ENCODE measurements around the gene BTN1A1. TPM values are rescaled to one million over a fixed set of nuclear protein-coding genes. Genes with fewer than 3 reads are reported as not detected.

Gene BTN1A1
- polyA plus RNA-seq, 2 of the 4 experiments (the other 2 are of a cell fraction): not detected

- H3K27ac ChIP-seq: no peak overlapping the region
- no peaks in the 10 kb centered on the region for H3K9me3 ChIP-seq
- 95% methylated on average over 1 of the region's 1 CpG for WGBS (ENCODE audit: missing lambda C conversion rate)
- no peak overlapping the region for H3K4me3 ChIP-seq
- ChIA-PET CTCF (no interaction called here), POLR2A (no interaction called here)
- DNase-seq (ENCODE audit: low read depth in 1 of 2, low spot score in 1 of 2) (no peak), ATAC-seq (no peak), FAIRE-seq (no peak)
- no peaks in the 10 kb centered on the region for H3K4me1 ChIP-seq
- TF ChIP-seq PHF8 (IDR thresholded peaks at IDR 0.05; ENCODE audit: borderline replicate concordance, low read depth) (no peak), EP300 (IDR thresholded peaks at IDR 0.05) (no peak), CBX8 (IDR thresholded peaks at IDR 0.05) (no peak), ZC3H11A (IDR thresholded peaks at IDR 0.05) (no peak), HMGXB4 (CRISPR knock-in tag; IDR thresholded peaks at IDR 0.05; ENCODE audit: borderline replicate concordance) (no peak), ESRRA (IDR thresholded peaks at IDR 0.05; ENCODE audit: borderline replicate concordance, low read length) (no peak), CBX2 (IDR thresholded peaks at IDR 0.05; ENCODE audit: borderline replicate concordance, low read depth) (no peak), EHF (CRISPR knock-in tag; IDR thresholded peaks at IDR 0.05) (no peak)
- no peak overlapping the region for H3K4me2 ChIP-seq
These were observed 12.6 kb upstream of the BTN1A1 start for GRCh38 chr6:26487466-26487865.

DNA sequence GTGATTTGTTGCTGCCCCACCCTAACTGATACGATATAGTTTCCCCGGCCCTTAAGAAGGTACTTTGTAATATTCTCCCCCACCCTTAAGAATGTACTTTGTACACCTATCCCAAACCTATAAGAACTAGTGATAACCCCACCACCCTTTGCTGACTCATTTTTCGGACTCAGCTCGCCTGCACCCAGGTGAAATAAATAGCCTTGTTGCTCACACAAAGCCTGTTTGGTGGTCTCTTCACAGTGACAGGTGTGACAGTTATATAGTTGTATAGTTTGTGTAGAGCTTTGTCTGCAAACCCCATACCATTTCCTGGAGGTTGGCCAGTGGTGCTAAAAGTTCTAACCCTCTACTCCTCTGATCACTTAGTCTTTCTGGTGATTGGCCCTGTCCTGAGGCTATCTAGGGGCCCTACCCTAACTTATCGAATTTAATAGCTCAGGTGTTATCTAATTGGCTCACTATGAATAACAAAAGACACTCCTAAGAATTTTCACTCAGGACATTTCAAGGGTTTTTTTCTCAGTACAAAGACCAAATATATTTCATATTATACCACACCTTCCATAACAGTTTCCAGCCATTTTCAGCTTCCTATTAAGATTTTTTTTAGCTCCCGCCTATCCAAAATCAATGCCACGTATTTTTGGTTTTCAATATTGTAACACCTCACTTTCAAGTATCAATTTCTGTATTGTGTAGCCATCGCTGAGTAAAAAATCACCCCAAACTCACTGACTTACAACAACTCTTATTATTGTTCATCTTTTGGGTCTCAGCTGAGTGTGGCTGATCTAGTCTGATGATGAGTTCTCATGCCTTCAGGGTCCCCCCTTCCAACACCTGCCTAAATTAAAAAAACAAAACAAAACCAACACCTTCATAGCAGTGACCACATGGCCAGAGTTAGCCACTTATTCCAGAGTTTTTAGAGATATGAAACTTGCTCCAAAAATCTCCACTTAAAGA, 9.8 kb upstream of the BTN1A1 start:
- DNase-seq (ENCODE audit: low read depth in 1 of 2, low spot score in 1 of 2): no peak
- no peak for ATAC-seq
- CTCF ChIA-PET: interaction anchor here (0.7 kb wide), 1 partner anchor 149 kb away, joined by 3 read pairs; no protein-coding TSS in a partner anchor
- no peaks in the 10 kb centered on the region for H3K9me3 ChIP-seq
- no peak for TF ChIP-seq RAD21 (conservative IDR thresholded peaks at IDR 0.05 in 1 of 2, IDR thresholded peaks at IDR 0.05 in 1 of 2)
- TF ChIP-seq HDAC2 (IDR thresholded peaks at IDR 0.05): no peak
- no peak for TF ChIP-seq MAZ (IDR thresholded peaks at IDR 0.05; ENCODE audit: borderline replicate concordance, low read depth, low read length)
- TF ChIP-seq ZSCAN20 (CRISPR knock-in tag; IDR thresholded peaks at IDR 0.05): no peak
- no peak for TF ChIP-seq RNF2 (IDR thresholded peaks at IDR 0.05; ENCODE audit: borderline replicate concordance, low read depth)
- no peak for TF ChIP-seq ELK1 (IDR thresholded peaks at IDR 0.05; ENCODE audit: low read depth, low read length)
- TF ChIP-seq HOXA7 (CRISPR knock-in tag; IDR thresholded peaks at IDR 0.05): no peak
- TF ChIP-seq GATA3 (IDR thresholded peaks at IDR 0.05; ENCODE audit: borderline replicate concordance): no peak
- TF ChIP-seq JUN (IDR thresholded peaks at IDR 0.05): no peak
- TF ChIP-seq ESRRA (IDR thresholded peaks at IDR 0.05; ENCODE audit: borderline replicate concordance, low read length): no peak
- TF ChIP-seq JUNB (IDR thresholded peaks at IDR 0.05): no peak
- no peak for TF ChIP-seq SMC3 (IDR thresholded peaks at IDR 0.05)
- TF ChIP-seq HES2 (IDR thresholded peaks at IDR 0.05): no peak
- TF ChIP-seq RCOR1 (IDR thresholded peaks at IDR 0.05; ENCODE audit: low read depth, low read length): no peak
- no peak for TF ChIP-seq RFX5 (IDR thresholded peaks at IDR 0.05)
- no peak for TF ChIP-seq ATOH8 (CRISPR knock-in tag; IDR thresholded peaks at IDR 0.05; ENCODE audit: low read depth)
- TF ChIP-seq EP300 (IDR thresholded peaks at IDR 0.05): no peak
- TF ChIP-seq HOXB5 (CRISPR knock-in tag; IDR thresholded peaks at IDR 0.05): no peak
- TF ChIP-seq RARB (CRISPR knock-in tag; IDR thresholded peaks at IDR 0.05): no peak
- FAIRE-seq: no peak
- no peak overlapping the region for H3K4me2 ChIP-seq
- no peak overlapping the region for H3K27ac ChIP-seq
- POLR2A ChIA-PET: no interaction called here
- no peaks in the 10 kb centered on the region for H3K4me1 ChIP-seq
- 68% methylated on average over 8 of the region's 8 CpGs for WGBS (ENCODE audit: missing lambda C conversion rate)
- no peak overlapping the region for H3K4me3 ChIP-seq
